Mucosa of stomach (tissue), 1 donor: Measurements from ENCODE around the gene HERC6.

Experiments used
- H3K27me3 ChIP-seq: one replicate; pipeline ENCODE4 v1.7.0; 2013; ENCODE audit warnings: mild to moderate bottlenecking, low read length; ENCODE audit not compliant: control insufficient read depth, insufficient read depth
- H3K36me3 ChIP-seq: one replicate; pipeline ENCODE4 v1.7.0; 2013; ENCODE audit warnings: low read length; ENCODE audit not compliant: control insufficient read depth, insufficient read depth
- H3K4me1 ChIP-seq: one replicate; pipeline ENCODE4 v1.7.0; 2013; ENCODE audit warnings: mild to moderate bottlenecking, low read length; ENCODE audit not compliant: control insufficient read depth, insufficient read depth
- H3K4me3 ChIP-seq: one replicate; pipeline ENCODE4 v1.7.0; 2013; ENCODE audit warnings: low read length
- H3K9ac ChIP-seq: one replicate; pipeline ENCODE4 v1.7.0; 2013; ENCODE audit warnings: mild to moderate bottlenecking, low read length, moderate library complexity
- H3K9me3 ChIP-seq: one replicate; pipeline ENCODE4 v1.7.0; 2013; ENCODE audit warnings: mild to moderate bottlenecking, low read length, moderate library complexity; ENCODE audit not compliant: control insufficient read depth
- donor health status: Pancreatic carcinoma.

The HERC6 gene

GRCh38 chr4:88409206-88409605 lies 30.6 kb downstream of the HERC6 start:
- Histone ChIP-seq H3K9ac (no peak overlapping the region), H3K4me1 (peaks cover 6% of the 10 kb centered on the region), H3K4me3 (no peak overlapping the region), H3K36me3 (no peaks in the 10 kb centered on the region), H3K27me3 (no peaks in the 10 kb centered on the region), H3K9me3 (no peaks in the 10 kb centered on the region)

- H3K27me3 ChIP-seq, result no peaks in the 10 kb centered on the region
- H3K4me1 ChIP-seq, result peaks cover 6% of the 10 kb centered on the region
- H3K4me3 ChIP-seq, result no peak overlapping the region
- H3K36me3 ChIP-seq, result no peaks in the 10 kb centered on the region
- no peaks in the 10 kb centered on the region for H3K9me3 ChIP-seq
- no peak overlapping the region for H3K9ac ChIP-seq
These were observed 31.1 kb downstream of the HERC6 start for GRCh38 chr4:88409789-88410188.

GRCh38 chr4:88411491-88412096 lies 32.9 kb downstream of the HERC6 start:
- Histone ChIP-seq H3K4me3 (no peak overlapping the region), H3K27me3 (no peaks in the 10 kb centered on the region), H3K9ac (no peak overlapping the region), H3K4me1 (peaks cover 11% of the 10 kb centered on the region), H3K9me3 (no peaks in the 10 kb centered on the region), H3K36me3 (no peaks in the 10 kb centered on the region)

DNA sequence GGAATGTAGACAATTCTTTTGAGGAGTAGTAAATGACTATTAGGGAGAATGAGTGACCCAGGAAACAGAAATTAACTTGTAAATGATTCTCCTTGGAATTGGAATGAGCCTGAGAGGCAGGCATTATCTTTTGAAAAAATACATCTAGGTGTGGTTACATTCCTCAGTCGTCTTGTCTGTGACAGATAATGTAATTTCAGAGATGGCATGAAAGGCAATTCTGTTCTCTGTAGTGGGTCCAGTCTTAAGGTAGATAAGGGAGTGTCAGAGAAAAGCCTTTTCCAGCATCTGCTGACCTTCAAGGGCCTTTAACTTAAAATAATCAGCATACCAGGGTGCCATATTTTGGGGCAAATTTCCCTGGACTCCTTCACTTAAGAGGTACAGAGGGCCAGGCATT lies 35.1 kb downstream of the HERC6 start:
- Histone ChIP-seq H3K4me3 (no peak overlapping the region), H3K9ac (no peak overlapping the region), H3K4me1 (peaks cover 11% of the 10 kb centered on the region), H3K9me3 (no peaks in the 10 kb centered on the region), H3K36me3 (no peaks in the 10 kb centered on the region), H3K27me3 (no peaks in the 10 kb centered on the region)

DNA sequence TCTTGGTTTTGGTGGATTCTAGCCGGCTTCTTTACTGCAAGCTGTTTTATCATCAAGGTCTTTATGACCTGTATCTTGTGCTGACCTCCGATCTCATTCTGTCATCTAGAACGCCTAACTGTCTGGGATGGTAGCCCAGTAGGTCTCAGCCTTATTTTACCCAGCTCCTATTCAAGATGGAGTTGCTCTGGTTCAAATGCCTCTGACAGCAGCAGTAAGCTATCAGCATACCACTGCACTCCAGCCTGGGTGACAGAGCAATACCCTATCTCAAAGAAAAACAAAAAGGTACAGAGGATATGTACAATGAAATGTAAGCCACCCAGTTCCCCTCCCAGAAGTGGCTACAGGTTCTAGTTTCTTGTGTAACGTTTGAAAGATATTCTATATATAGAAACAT lies 36.1 kb downstream of the HERC6 start:
- H3K9me3 ChIP-seq, result no peaks in the 10 kb centered on the region
- H3K9ac ChIP-seq, result no peak overlapping the region
- H3K4me3 ChIP-seq, result no peak overlapping the region
- H3K36me3 ChIP-seq, result no peaks in the 10 kb centered on the region
- peaks cover 11% of the 10 kb centered on the region for H3K4me1 ChIP-seq
- no peaks in the 10 kb centered on the region for H3K27me3 ChIP-seq

GRCh38 chr4:88415982-88416381 lies 37.3 kb downstream of the HERC6 start:
- H3K27me3 ChIP-seq, result no peaks in the 10 kb centered on the region
- no peak overlapping the region for H3K9ac ChIP-seq
- no peaks in the 10 kb centered on the region for H3K9me3 ChIP-seq
- no peaks in the 10 kb centered on the region for H3K36me3 ChIP-seq
- peaks cover 11% of the 10 kb centered on the region for H3K4me1 ChIP-seq
- no peak overlapping the region for H3K4me3 ChIP-seq

GRCh38 chr4:88418411-88418810 lies 39.8 kb downstream of the HERC6 start:
- H3K9ac ChIP-seq, result no peak overlapping the region
- no peaks in the 10 kb centered on the region for H3K9me3 ChIP-seq
- H3K4me1 ChIP-seq, result peaks cover 5% of the 10 kb centered on the region
- no peaks in the 10 kb centered on the region for H3K36me3 ChIP-seq
- H3K4me3 ChIP-seq, result no peak overlapping the region
- H3K27me3 ChIP-seq, result no peaks in the 10 kb centered on the region

GRCh38 chr4:88419874-88420273 lies 41.2 kb downstream of the HERC6 start:
- Histone ChIP-seq H3K4me1 (peaks cover 5% of the 10 kb centered on the region), H3K9ac (no peak overlapping the region), H3K4me3 (no peak overlapping the region), H3K36me3 (no peaks in the 10 kb centered on the region), H3K9me3 (no peaks in the 10 kb centered on the region), H3K27me3 (no peaks in the 10 kb centered on the region)

- Histone ChIP-seq H3K4me1 (peaks cover 1% of the 10 kb centered on the region), H3K9me3 (no peaks in the 10 kb centered on the region), H3K9ac (no peak overlapping the region), H3K27me3 (no peaks in the 10 kb centered on the region), H3K36me3 (no peaks in the 10 kb centered on the region), H3K4me3 (no peak overlapping the region)
These were observed 42.2 kb downstream of the HERC6 start for GRCh38 chr4:88420844-88421243.

DNA sequence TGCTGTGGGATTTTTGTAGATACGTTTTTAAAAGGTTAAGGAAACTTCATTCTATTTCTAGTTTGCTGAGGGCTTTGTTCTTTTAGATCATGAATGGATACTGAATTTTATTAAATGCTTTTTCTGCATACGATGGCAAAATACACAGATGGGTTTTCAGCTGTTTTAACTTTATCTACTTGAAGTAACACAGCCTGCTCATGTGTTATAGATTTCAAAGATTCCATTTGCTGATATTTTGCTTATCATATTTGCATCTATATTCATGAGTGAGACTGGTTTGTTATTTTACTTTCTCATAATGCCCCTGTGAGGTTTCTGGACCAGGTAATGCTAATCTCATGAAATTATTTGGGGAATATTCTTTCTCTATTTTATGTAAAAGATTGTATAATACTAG lies 43.8 kb downstream of the HERC6 start:
- Histone ChIP-seq H3K9me3 (no peaks in the 10 kb centered on the region), H3K27me3 (no peaks in the 10 kb centered on the region), H3K36me3 (no peaks in the 10 kb centered on the region), H3K9ac (no peak overlapping the region), H3K4me3 (no peak overlapping the region), H3K4me1 (no peaks in the 10 kb centered on the region)

GRCh38 chr4:88429401-88429800 lies 50.7 kb downstream of the HERC6 start:
- H3K36me3 ChIP-seq, result no peaks in the 10 kb centered on the region

DNA sequence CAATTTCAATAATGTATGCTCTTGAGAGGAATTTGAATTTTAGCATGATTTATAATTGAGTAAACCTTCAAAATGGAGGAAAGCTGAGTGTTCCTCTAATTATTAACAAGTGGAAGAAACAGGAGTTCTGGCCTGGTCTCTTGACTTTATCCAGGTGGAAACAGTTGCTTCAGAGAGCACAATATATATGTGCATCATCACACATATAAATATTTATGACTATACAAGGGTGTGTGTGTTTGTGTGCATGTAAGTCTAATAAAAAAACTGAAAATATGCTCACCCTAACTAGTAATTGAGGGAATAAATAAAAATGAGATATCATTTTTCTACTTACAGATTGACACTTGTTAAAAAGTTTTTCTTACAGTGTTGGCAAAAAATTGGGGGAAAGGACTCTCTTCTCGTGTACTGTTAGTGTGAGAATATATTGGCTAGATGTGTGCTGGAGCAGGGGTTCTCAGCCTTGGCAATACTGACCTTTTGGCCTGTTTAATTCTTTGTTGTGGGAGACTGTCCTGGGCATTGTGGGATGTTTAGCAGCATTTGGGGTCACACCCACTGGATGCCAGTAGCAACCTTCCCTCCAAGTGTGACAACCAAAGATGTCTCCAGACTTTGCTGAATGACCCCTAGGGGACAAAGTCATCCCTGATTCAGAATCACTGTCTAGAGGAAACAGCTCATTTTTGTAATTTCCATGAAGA lies 57.5 kb downstream of the HERC6 start:
- Histone ChIP-seq H3K9ac (no peak overlapping the region), H3K4me1 (no peaks in the 10 kb centered on the region), H3K36me3 (no peaks in the 10 kb centered on the region), H3K4me3 (no peak overlapping the region), H3K9me3 (no peaks in the 10 kb centered on the region), H3K27me3 (no peaks in the 10 kb centered on the region)

More at GRCh38 chr4:88429401-88429800, 50.7 kb downstream of the HERC6 start:
- H3K9me3 ChIP-seq, result no peaks in the 10 kb centered on the region
- no peak overlapping the region for H3K9ac ChIP-seq
- no peak overlapping the region for H3K4me3 ChIP-seq
- no peaks in the 10 kb centered on the region for H3K27me3 ChIP-seq
- peaks cover 11% of the 10 kb centered on the region for H3K4me1 ChIP-seq
